ENCODE measurements around the gene ANXA11. TPM values are rescaled to one million over a fixed set of nuclear protein-coding genes. Genes with fewer than 3 reads are reported as not detected.

Gene ANXA11
- total RNA-seq, 6 experiments from 2014 or later = 253 to 361 (median 336) TPM

DNA sequence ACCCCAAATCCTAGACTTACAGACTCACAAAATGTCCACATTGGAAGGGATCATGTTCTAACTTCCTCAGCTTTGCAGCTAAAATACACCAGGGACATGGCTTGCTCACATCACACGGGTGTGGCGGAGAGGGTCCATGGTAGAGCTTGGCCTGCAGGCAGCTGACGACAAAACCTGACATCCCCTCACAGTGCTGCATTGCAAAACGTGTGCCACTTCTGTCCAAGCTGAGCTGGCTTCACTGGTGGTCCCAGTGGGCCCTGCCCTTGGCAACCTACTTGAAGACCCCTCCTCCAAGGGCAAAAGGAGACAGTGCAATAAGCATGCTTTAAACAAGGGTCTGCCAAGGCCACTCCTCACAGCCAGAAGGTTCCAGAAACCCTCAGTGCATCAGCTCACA, 21.9 kb downstream of the ANXA11 start:
- Mint-ChIP-seq H3K4me1 (ENCODE audit: low read depth) (peaks cover 54% of the 10 kb centered on the region), H3K36me3 (ENCODE audit: low read depth) (peaks cover 6% of the 10 kb centered on the region; the same call in 1 of the 2 replicates), H3K27me3 (ENCODE audit: insufficient read depth) (no peaks in the 10 kb centered on the region), H3K9me3 (no peaks in the 10 kb centered on the region), H3K4me3 (no peak overlapping the region), H3K27ac (no peak overlapping the region)
- DNase-seq = no peak
- TF ChIP-seq, protein P1, sequence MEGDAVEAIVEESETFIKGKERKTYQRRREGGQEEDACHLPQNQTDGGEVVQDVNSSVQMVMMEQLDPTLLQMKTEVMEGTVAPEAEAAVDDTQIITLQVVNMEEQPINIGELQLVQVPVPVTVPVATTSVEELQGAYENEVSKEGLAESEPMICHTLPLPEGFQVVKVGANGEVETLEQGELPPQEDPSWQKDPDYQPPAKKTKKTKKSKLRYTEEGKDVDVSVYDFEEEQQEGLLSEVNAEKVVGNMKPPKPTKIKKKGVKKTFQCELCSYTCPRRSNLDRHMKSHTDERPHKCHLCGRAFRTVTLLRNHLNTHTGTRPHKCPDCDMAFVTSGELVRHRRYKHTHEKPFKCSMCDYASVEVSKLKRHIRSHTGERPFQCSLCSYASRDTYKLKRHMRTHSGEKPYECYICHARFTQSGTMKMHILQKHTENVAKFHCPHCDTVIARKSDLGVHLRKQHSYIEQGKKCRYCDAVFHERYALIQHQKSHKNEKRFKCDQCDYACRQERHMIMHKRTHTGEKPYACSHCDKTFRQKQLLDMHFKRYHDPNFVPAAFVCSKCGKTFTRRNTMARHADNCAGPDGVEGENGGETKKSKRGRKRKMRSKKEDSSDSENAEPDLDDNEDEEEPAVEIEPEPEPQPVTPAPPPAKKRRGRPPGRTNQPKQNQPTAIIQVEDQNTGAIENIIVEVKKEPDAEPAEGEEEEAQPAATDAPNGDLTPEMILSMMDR (IDR thresholded peaks at IDR 0.05) = no peak

DNA sequence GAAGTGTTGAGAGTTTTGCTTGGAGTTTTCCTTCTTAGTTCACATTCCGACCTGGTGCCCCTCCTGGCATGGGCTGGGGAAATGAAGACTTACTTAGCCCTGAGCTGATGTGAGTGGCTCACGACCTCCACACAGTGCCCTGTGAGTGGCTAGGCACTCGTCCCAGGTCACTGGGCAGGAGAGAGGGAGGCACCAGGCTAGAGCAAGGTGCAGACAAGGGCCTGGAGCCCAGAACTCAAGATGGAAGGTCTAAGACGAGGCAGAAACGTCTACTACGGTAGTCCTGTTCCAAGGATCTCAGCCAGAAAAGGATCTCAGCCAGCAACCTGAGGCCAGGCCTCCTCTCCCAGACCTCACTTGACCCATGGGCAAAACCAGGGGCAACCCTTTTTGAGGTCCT, 22.4 kb downstream of the ANXA11 start:
- TF ChIP-seq, protein P1 (IDR thresholded peaks at IDR 0.05) = no peak
- Mint-ChIP-seq H3K4me3 (no peak overlapping the region), H3K4me1 (ENCODE audit: low read depth) (peaks cover 54% of the 10 kb centered on the region), H3K27me3 (ENCODE audit: insufficient read depth) (no peaks in the 10 kb centered on the region), H3K36me3 (ENCODE audit: low read depth) (peaks cover 6% of the 10 kb centered on the region; the same call in 1 of the 2 replicates), H3K9me3 (no peaks in the 10 kb centered on the region), H3K27ac (no peak overlapping the region)
- DNase-seq = no peak

DNA sequence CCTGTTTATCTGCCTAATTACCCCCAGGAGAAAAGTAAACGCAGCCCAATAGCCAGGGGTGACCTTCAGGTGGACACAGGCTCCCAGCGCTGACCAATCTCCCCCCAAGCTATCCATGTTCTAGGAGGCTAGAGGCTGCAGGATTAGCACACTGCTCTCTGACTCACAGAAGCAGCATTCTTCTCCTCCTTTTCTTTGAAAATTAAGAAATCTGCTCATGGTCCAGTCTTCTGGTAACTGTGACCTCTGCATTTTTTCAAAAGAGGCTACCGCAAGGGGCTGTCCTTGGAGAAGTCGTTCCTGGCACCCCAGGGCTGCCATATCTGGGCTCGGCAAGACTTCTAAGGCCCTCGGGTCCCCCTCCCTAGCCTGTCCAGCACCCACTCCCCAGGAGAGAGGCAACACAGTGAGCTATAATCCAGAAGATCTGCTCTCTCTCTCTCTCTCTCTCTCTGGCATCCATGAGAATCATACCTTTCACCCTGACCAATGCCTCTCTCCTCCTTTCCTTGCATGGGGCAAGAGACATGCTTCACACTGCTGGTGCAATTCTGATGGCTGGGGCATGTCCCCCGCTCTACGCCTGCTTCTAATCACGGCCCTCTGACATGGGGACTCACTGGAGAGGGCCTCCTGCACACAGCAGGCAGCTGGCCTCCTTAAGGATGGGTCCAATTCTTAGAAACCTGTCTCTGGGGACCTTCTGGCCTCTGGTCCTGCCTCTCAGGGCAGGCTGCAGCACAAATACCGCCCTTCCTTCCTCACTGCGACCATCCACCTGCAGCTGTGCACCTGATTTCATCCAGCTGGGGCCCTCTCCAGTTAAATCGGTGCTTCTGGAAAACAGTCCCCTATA, 27.3 kb downstream of the ANXA11 start:
- DNase-seq = peak; percentile 74
- Mint-ChIP-seq H3K36me3 (ENCODE audit: low read depth) (peaks cover 6% of the 10 kb centered on the region; the same call in 1 of the 2 replicates), H3K4me1 (ENCODE audit: low read depth) (peaks cover 39% of the 10 kb centered on the region), H3K27me3 (ENCODE audit: insufficient read depth) (no peaks in the 10 kb centered on the region), H3K27ac (peak overlapping the region; percentile 83), H3K9me3 (no peaks in the 10 kb centered on the region), H3K4me3 (peak overlapping the region; percentile 57)
- TF ChIP-seq, protein P1 (IDR thresholded peaks at IDR 0.05) = no peak

DNA sequence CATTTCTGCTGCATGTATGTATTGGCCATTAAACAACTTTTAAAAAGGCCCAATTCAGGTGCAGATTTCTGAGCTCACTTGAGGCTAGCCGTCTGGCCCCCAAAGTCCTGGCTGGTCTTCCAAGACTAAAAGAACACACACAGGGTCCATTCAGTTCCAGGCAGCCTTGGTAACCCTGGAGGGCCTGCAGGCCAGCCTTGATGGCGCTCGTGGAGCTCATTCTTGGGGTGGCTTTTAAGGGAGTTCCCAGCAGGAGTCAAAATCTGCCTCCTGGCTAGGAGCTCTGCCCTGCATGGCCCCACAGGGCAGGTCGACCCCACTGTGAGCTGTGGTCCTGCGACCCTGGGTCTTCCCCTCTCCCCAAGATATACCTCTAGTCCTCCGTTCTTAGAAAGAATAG, 28.8 kb downstream of the ANXA11 start:
- Mint-ChIP-seq H3K4me1 (ENCODE audit: low read depth) (peaks cover 40% of the 10 kb centered on the region), H3K27me3 (ENCODE audit: insufficient read depth) (no peaks in the 10 kb centered on the region), H3K27ac (peak overlapping the region; percentile 83; the same call in 1 of the 2 replicates), H3K9me3 (no peaks in the 10 kb centered on the region), H3K4me3 (no peak overlapping the region), H3K36me3 (ENCODE audit: low read depth) (peaks cover 6% of the 10 kb centered on the region; the same call in 1 of the 2 replicates)
- no peak for DNase-seq
- TF ChIP-seq, protein P1 (IDR thresholded peaks at IDR 0.05) = no peak

DNA sequence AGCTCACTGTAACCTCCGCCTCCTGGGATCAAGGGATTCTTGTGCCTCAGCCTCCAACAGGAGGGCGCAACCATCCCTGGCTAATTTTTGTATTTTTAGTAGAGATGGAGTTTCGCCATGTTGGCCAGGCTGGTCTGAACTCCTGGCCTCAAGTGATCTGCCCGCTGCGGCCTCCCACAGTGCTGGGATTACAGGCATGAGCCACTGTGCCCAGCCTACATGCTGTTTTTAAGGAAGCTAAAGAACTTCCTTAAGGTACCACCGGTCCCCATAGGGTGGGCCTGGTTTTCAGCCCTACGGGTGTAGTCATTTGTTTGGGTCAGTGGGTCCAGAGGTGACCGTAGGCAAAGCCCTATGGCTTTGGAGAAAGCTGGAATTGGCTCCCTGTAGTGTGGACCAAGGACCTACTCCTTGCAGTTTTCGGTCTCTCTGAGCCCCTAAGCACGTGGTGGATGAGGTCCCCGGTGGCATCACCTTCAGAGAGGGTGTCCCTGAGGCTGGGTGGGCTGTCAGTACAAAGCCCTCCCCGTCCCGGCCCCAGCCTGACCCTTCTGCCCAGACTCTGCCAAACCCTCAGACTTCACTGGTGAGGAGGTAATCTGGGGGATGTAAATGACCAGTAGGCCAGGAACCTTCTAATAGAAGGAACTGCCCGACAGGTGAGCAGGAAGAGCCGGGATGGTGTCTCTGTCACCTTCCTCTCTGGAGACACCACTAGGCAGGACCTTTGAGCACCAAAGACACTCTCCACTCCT, 30.5 kb downstream of the ANXA11 start:
- Mint-ChIP-seq H3K27me3 (ENCODE audit: insufficient read depth) (no peaks in the 10 kb centered on the region), H3K4me3 (no peak overlapping the region), H3K9me3 (no peaks in the 10 kb centered on the region), H3K36me3 (ENCODE audit: low read depth) (peaks cover 11% of the 10 kb centered on the region), H3K27ac (no peak overlapping the region), H3K4me1 (ENCODE audit: low read depth) (peaks cover 47% of the 10 kb centered on the region)
- TF ChIP-seq, protein P1 (IDR thresholded peaks at IDR 0.05) = no peak
- no peak for DNase-seq

Data from HFFc6 (cell line).